NB4 (cell line): ENCODE measurements around the gene XRCC5.

Source experiments
- DNase-seq: peaks from one replicate; pipeline ENCODE4 v3.0.0; 2010; ENCODE audit warnings: low read depth
- H3K4me3 ChIP-seq: one replicate; pipeline ENCODE4 v1.5.1; 2011; ENCODE audit warnings: mild to moderate bottlenecking, low read depth, low read length, moderate library complexity
- CTCF ChIP-seq: IDR thresholded peaks from one replicate; pipeline ENCODE4 v1.5.1; 2012; ENCODE audit warnings: low read depth, low read length
- MAX ChIP-seq: IDR thresholded peaks from 2 replicates; pipeline ENCODE4 v1.6.1; 2011; ENCODE audit warnings: low read depth, low read length
- MYC ChIP-seq: IDR thresholded peaks from 2 replicates; pipeline ENCODE4 v1.6.1; 2011; ENCODE audit warnings: low read depth, low read length
- POLR2A ChIP-seq: IDR thresholded peaks from 2 replicates; pipeline ENCODE4 v1.6.1; 2011; ENCODE audit warnings: mild to moderate bottlenecking; ENCODE audit not compliant: insufficient read length; ENCODE audit errors: extremely low read depth

Gene XRCC5

GRCh38 chr2:216111122-216111521, 2.0 kb downstream of the XRCC5 start:
- peak overlapping the region; percentile 99 for H3K4me3 ChIP-seq
- no peak for TF ChIP-seq POLR2A
- TF ChIP-seq MAX: no peak
- no peak for TF ChIP-seq CTCF
- DNase-seq: no peak

GRCh38 chr2:216112926-216113325, 3.8 kb downstream of the XRCC5 start:
- TF ChIP-seq MAX (no peak), POLR2A (no peak), CTCF (no peak), MYC (no peak)
- no peak overlapping the region for H3K4me3 ChIP-seq
- DNase-seq: no peak

- DNase-seq: no peak
- no peak overlapping the region for H3K4me3 ChIP-seq
- TF ChIP-seq POLR2A (no peak), CTCF (no peak), MYC (no peak), MAX (no peak)
These were observed 4.4 kb downstream of the XRCC5 start for GRCh38 chr2:216113572-216113971.

GRCh38 chr2:216114382-216114713, 5.2 kb downstream of the XRCC5 start:
- DNase-seq: no peak
- TF ChIP-seq CTCF (no peak), MAX (no peak), POLR2A (no peak), MYC (no peak)
- peak overlapping the region; percentile 18 for H3K4me3 ChIP-seq

GRCh38 chr2:216114714-216115531, 5.8 kb downstream of the XRCC5 start:
- H3K4me3 ChIP-seq: peak overlapping the region; percentile 76
- TF ChIP-seq POLR2A (peak; percentile 37), MAX (peak; percentile 75), MYC (peak; percentile 54; the same call in 1 of the 2 replicates), CTCF (peak; percentile 81)
- peak; percentile 98 for DNase-seq
